Bronchial epithelial cell (primary cell): Measurements from ENCODE around the gene DUSP16. TPM values are rescaled to one million over a fixed set of nuclear protein-coding genes. Genes with fewer than 3 reads are reported as not detected.
"Not testable (repeated sequence)": the region's sequence is repeated elsewhere in the genome, so short reads cannot be mapped to it uniquely, and the experiment has no call there.

Experiments used
- DNase-seq: peaks from one replicate; pipeline ENCODE4 v3.0.0-alpha.2; 2010; ENCODE audit warnings: low read depth
- FAIRE-seq: peaks from 2 replicates; lab custom pipeline; 2011; peaks lifted over from hg19 to GRCh38; lab: Jason Lieb, UNC
- H3K27me3 ChIP-seq: 2 replicates; pipeline ENCODE4 v1.5.1; 2011; ENCODE audit warnings: low read length; ENCODE audit not compliant: control insufficient read depth, insufficient read depth
- H3K36me3 ChIP-seq: 2 replicates; pipeline ENCODE4 v1.5.1; 2011; ENCODE audit warnings: low read length; ENCODE audit not compliant: control insufficient read depth, insufficient read depth
- H3K4me3 ChIP-seq: 2 replicates; pipeline ENCODE4 v1.5.1; 2011; ENCODE audit warnings: mild to moderate bottlenecking, low read depth, low read length, control low read depth
- CTCF ChIP-seq: IDR thresholded peaks from 2 replicates; pipeline ENCODE4 v1.5.1; 2011; ENCODE audit warnings: mild to moderate bottlenecking, moderate library complexity, low read length, control low read depth, inconsistent platforms; ENCODE audit not compliant: insufficient read depth, severe bottlenecking
- total RNA-seq: library from RNA; depleted of rRNA; stranded (reverse); fragments of >200 nt; gene quantifications from 2 replicates; pipeline ENCODE4 v1.2.1, GENCODE V29; 2014

Gene DUSP16
- total RNA-seq, 1 donor from 2014 or later = 14.2 TPM

DNA sequence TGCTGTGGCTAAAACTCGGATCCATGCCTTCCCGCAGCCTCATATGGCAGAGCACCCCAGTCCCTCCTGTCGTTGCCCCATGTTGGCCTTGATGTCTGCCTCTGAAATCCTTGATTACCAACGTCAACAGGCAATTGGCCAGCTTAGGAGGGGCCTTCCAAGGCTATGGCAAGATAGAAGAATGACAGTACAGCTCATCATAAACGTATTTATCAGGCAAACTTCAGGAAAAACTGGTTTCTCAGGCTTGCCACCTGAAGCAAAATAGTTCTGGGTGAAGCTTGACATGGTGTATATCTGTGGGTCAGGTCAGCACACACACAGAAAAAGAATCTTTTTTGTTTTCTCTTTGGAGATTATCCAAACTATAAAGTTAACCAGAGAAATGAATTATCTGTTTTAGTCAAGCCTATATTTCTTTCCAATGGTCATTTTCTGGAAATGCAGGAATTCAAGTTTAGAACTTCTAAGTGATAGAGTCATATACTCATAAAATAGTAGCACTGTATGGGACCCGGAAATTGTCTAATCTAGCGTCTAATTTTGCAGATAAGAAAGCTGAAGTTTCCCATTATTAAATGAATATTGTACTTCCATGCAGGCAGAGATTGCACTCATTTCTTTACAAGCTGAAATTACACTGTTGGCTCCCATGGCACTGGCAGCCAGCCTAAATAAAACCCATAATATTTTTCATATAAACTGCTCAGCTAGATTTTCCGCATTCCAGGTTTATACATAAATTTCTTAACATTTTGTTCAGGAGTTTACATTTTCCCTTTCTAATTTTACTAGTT is 24.4 kb upstream of the DUSP16 start:
- H3K27me3 ChIP-seq = no peaks in the 10 kb centered on the region
- no peak overlapping the region for H3K4me3 ChIP-seq
- H3K36me3 ChIP-seq = no peaks in the 10 kb centered on the region
- TF ChIP-seq CTCF = no peak
- FAIRE-seq (no peak), DNase-seq (peak; percentile 75)

DNA sequence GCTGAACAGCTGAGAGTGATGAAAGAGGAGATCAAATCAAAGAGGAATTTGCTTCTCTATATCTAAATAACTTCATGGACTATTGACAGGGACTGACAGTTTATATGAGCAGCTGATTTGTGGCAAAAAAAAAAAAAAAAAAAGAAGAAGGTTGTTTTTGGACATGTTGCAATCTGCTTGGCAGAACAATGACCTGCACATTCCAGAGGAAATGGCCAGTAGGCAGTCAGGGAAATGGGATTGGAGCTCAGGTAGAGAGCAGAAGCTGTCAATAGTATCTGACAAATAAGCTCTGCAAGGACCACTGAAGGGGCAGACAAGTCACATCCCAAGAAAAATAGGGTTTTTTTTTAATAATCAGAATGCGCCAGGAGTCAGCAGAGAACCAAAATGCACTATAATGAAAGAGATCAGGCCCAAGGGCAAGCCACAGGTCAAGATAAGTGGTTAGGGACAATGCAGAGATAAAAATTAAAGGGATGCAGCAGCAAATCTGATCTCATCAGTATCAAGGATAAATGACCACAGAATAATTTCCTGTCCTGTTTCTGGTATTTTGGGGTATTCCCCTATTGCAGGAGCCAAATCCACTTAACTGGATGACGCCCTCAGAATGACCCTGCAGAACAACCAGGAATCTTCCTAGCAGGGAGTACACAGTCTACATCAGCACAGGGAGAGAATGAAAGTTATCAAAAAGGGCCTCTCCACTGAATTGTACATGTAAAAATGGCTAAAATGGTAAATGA is 22.6 kb upstream of the DUSP16 start:
- Histone ChIP-seq H3K36me3 (no peaks in the 10 kb centered on the region), H3K27me3 (no peaks in the 10 kb centered on the region), H3K4me3 (no peak overlapping the region)
- FAIRE-seq = no peak
- no peak for TF ChIP-seq CTCF
- DNase-seq = peak; percentile 52

DNA sequence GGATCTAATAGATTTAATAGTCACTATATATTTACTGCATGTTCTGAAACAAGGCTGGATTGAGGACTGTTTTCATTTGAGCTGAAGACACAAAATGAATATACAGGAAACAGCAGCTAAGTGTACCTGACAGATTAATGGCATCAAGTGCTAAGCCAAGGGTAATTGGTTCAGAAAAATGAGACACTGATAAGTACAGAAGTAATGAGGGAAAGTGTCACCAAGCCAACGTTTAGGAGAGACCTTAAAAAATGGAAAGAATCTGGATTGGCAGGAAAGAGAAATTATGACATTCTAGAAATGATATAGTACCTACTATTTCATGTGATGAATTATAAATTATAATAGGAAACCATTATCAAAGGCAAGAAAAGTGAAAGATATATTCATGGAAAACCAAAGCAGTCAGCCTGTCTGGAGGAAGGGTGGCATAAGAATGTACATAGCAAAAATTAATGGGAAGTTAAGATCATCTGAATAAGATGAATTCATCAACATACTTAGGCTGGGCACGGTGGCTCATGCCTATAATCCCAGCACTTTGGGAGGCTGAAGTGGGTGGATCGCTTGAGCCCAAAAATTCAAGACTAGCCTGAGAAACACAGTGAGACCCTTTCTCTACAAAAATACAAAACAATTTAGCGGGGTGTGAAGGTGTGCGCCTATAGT is 21.0 kb upstream of the DUSP16 start:
- Histone ChIP-seq H3K27me3 (no peaks in the 10 kb centered on the region), H3K36me3 (no peaks in the 10 kb centered on the region), H3K4me3 (no peak overlapping the region)
- FAIRE-seq (no peak), DNase-seq (no peak)
- no peak for TF ChIP-seq CTCF

DNA sequence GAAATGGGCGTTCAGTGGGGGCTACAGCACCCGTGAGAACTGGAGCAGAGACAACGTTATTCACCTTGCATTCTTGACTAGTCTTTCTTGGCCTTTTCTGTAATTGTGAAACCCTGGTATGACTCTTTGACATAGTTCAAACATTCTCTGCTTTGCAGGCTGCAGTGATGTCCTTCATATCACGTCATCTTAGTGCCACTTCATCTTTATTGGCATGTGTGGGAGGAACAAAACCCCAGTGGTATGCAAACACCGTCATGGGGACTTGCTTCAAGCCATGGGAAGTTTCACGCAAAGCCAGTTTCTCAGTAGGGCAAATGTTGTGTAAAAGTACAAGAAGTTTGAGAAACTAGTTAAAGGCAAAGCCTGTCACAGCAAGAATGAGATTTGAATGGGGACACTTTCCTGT is 20.2 kb upstream of the DUSP16 start:
- Histone ChIP-seq H3K4me3 (no peak overlapping the region), H3K36me3 (no peaks in the 10 kb centered on the region), H3K27me3 (no peaks in the 10 kb centered on the region)
- no peak for FAIRE-seq
- TF ChIP-seq CTCF = no peak
- DNase-seq = peak; percentile 90

GRCh38 chr12:12582193-12582881 is 19.7 kb upstream of the DUSP16 start:
- FAIRE-seq (no peak), DNase-seq (no peak)
- H3K27me3 ChIP-seq = no peaks in the 10 kb centered on the region
- H3K36me3 ChIP-seq = no peaks in the 10 kb centered on the region
- no peak for TF ChIP-seq CTCF
- H3K4me3 ChIP-seq = no peak overlapping the region

DNA sequence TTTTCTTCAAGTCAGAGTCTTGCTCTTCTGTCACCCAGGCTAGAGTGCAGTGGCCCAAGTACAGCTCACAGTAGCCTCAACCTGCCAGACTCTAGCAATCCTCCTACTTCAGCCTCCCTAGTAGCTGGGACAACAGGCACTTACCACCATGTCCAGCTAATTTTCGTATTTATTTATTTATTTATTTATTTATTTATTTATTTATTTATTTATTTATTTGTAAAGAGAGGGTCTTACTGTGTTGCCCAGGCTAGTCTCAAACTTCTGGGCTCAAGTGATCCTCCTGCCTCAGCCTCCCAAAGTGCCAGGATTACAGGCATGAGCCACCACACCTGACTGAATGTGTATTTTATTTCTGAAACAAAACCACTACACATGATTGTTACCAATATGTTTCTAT is 18.1 kb upstream of the DUSP16 start:
- H3K36me3 ChIP-seq, DNase-seq, H3K27me3 ChIP-seq, H3K4me3 ChIP-seq, FAIRE-seq: not testable (repeated sequence)
